HG03159 (cell line): Measurements from ENCODE around the gene CXCR1.
"Not testable (repeated sequence)": the region's sequence is repeated elsewhere in the genome, so short reads cannot be mapped to it uniquely, and the experiment has no call there.

ENCODE experiments used
- ATAC-seq: cut with Tn5 transposase; IDR thresholded peaks from one replicate; pipeline ENCODE4 v1.9.1; 2021; ENCODE audit warnings: mild to moderate bottlenecking, moderate library complexity; ENCODE audit not compliant: unreplicated experiment

Gene CXCR1

DNA sequence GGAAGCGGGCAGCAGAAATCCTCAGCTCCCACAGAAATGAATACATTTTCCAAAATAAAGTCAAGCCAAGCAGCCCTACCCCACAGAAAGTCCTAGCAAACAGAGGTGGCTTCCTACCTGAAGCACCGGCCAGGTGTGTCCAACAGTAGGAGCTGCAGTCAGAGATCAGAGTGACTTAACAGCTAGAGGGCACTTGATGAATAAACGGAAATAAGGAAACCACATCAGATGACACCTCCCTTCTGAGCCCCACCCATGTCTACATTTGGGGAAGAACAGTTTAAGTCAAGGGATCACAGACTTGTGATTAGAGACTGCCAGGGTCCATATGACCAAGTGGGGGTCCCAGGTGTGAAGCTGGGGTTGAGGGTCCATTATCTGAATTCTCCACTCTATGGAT lies at the start of gene CXCR1:
CXCR1 (minus strand) TSS at position 172 of the 400 bp plus-strand sequence. CDS start 1,751 bp downstream, outside the sequence.
- ATAC-seq, result no peak

DNA sequence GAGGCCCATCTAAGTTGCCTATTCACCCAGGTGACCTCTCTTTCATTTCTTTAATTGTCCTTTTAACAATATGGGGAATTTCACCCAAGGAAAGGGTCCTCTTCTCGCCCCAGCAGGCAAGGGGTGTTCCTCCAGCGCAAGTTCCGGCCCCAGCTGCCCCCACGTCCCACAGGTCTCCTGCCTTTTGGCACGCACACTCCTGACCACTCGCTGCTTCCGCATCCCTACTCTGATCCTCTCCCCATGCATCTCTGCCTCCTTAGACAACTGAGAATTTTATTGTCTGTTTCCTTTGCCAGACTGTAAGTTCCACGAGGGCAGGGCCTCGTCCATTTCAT lies 49.5 kb upstream of the CXCR1 start:
- no peak for ATAC-seq

DNA sequence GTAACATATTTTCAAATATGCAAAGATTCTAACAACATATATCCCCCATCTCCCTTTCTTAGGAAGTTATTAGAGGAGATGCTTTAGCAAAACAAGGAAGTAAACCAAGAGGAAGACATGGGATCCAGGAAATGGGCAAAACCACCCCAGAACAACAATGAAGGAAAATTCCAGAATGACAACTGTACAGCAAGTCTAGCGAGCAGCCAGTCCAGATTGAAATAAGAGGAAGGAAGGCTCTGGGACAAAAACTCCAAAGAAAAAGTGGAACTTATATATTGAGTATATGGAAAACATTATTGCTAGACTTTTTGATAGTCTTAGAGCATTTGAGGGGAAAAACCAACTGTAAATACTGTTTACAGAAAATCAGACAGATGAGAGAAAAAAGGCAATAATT lies 47.4 kb upstream of the CXCR1 start:
- no peak for ATAC-seq

DNA sequence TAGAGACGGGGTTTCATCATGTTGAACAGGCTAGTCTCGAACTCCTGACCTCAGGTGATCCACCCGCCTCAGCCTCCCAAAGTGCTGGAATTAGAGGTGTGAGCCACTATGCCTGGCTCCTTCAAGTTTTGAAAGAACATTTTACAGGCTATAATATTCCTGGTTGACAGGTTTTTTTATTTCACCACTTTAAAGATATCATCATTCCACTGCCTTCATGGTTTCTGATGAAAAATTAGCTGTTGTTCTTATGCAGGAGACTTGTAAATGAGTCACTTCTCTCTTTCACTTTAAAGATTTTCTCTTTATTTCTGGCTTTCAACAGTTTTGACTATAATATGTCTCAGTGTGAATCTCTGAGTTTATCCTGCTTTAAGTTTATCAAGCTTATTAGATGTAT lies 42.3 kb upstream of the CXCR1 start:
- no peak for ATAC-seq

DNA sequence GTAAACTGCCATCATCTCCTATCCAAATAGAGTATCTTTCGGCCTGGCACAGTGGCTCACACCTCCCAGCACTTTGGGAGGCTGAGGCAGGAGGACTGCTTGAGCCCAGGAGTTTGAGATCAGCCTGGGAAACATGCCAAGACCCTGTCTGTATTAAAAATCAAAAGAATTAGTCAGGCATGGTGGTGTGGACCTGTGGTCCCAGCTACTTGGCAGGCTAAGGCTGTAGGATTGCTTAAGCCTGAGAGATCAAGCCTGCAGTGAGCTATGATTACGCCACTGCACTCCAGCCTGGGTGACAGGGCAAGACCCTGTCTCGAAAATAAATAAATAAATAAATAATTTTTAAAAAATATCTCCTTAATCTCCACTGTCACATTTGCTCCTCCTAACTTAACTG lies 35.5 kb upstream of the CXCR1 start:
- ATAC-seq, result no peak

DNA sequence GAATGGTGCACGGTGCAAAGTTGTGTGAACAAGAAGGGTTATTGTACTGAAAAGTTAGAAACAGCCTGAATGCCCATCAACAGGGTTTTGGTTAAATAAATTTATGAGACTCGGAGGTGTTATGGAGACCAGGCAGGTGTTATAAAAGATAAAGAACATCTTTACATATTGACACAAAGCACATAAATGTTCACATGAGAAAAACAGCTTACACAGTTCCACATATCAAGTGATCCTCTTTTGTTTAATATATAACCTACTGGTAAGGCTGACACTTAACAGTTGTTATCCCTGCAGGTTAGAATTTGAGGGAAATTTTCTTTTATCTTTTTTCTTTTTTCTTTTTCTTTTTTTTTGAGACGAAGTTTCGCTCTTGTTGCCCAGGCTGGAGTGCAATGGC lies 30.2 kb upstream of the CXCR1 start:
- ATAC-seq, result no peak

DNA sequence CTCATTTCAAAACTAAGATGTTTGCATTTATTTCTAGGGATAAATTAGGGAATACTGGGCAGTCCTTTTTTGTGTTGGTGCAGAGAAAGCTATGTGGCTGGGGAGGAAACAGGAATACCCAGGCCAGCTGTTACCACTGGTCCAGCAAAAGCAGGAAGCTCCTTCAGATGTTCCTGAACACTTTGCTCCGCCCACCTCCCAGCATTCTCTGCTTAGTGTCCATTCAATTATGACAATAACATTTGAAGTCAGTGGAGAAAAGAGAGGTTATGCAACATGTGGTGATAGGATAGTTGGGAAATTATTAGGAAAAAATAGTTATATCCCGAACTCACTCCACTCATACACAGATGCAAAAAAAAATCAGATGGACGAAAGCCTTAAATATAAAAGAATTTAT lies 28.1 kb upstream of the CXCR1 start:
- ATAC-seq, result no peak

DNA sequence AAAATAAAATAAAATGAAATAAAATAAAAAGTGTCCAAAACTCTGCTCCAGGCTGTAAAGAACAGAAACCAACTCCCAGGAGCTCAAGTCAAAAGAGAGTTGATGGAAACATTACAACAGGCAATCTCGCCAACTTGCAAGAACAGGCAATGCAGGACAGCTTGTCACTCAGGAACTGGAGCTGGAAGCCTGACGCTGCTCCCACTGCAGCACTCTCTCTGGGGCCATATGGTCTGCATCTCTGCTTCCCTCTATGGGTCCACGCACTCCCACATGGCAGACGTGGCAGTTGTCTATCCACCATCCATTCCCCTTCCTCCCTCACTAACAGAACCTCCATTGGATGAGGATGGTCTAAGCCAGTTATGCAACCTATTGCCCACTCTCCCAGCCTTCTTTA lies 26.9 kb upstream of the CXCR1 start:
- no peak for ATAC-seq

DNA sequence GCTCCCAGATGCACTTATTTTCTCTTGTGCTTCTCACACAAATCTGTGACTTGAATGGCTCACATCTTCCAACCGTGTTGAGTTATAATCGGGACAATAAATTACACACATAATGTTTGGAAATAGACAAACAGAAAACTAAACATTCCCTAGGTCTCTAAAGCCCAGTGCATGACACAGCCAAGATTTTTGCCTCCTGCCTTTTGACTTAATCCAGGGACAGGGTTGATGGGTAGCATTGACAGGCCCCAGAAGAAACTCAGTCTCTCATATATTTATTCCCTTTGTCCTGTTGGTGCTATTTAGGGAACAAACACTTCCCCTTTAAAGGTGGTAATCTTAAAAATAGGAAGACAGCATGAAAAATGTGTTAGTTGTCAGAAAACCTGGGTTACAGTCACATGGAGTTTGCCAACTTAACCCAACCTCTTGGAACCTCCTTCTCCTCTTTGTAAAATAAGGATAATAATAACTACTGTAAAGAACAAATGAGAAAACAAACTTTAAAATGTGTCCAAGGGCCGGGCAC lies 26.2 kb upstream of the CXCR1 start:
- no peak for ATAC-seq

DNA sequence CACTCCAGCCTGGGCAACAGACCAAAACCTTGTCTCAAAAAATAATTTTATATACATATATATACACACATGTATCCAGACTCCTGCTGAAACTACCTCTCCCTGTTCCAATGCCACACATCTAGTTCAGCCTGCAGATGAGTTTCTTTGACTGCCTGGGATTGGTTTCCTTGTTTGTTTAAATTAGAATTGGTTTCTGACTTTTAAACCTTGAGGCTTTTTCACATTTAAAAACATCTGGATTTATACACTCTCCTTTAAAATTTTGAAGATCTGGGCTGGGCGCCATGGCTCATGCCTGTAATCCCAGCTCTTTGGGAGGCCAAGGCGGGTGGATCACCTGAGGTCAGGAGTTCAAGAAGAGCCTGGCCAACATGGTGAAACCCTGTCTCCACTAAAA lies 21.8 kb upstream of the CXCR1 start:
- no peak for ATAC-seq

DNA sequence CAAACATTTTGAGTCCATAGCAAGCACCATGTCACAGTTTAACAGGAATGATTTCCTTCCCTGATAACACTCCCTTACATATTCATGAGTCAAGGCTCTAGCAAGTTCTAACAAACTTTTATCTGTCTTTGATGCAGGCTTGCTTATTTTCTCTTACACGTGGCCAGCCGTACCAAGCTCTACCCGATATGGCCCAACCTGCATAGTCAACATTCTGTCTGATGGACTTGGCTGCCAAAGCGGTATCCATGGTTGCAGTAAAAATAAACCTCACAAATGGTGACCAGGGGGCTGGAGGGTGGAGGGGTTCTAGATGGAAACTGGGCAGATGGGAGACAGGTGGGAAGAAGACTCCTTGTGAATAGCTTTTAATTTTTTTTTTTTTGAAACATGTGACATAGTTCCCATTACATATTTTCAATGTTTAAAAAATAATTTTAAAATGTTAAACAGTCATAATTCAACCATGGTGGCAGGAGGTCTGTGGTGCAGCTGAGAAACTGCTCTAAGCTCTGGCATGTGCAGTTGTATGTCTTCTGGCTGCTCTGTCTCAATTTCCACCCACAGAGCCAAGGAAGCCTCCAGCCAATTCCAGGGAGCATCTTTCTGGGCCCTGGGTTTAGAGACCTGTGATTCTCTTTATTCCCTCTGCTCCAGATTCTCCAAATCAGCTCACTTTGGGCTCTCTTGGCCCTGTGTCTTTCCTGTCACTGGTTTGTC lies 20.7 kb upstream of the CXCR1 start:
- ATAC-seq, result no peak

DNA sequence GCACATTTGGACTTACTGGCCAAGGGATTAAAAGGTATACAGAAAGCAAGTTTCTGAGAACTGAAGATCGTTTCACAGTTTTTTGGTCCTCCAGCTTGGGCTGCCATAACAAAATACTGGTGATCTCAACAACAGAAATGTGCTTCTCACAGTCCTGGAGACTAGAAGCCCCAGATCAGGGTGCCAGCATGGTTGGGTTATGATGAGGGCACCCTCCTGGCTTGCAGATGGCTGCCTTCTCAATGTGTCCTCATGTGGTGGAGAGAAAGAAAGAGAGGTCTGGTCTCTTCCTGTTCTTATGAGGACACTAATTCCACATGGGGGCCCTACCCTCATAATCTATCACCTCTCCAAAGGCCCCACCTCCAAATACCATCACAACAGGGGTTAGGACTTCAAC lies 20.1 kb upstream of the CXCR1 start:
- ATAC-seq, result no peak

DNA sequence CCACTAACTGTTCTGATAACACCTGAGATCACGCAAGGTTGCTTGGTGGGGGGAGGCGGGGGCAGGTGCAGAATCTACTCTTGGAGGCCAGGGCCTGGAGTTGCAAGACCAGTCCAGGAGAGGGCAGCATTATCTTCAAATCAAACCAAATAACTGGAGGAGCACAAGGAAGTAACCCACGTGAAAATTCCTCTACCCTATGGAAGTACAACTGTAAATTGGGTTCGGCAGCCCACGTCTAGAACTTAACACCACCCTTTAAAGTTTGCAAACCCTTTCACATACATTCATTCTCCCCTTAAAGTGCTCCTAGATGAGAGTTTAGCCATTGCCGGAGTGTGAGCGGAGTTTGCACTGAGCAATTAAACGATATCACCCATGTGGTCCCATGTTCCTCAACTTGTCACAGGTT lies 19.6 kb upstream of the CXCR1 start:
- ATAC-seq, result no peak

DNA sequence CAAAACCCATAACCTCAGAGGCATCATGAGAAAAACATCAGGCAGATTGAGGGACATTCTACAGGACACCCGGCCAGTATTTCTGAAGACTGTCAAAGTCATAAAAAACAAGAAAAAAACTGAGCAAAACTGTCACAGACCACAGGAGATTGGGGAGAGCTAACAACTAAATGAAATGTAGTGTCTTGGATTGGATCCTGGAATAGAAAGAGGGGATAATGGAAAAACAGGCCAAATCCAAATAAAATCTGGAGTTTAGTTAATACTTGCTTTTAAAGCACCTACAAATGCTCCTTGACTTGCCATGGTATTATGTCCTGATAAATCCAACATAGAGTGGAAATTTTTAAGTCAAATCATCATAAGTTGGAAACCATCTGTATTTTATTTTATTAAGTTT lies 17.6 kb upstream of the CXCR1 start:
- ATAC-seq, result no peak

DNA sequence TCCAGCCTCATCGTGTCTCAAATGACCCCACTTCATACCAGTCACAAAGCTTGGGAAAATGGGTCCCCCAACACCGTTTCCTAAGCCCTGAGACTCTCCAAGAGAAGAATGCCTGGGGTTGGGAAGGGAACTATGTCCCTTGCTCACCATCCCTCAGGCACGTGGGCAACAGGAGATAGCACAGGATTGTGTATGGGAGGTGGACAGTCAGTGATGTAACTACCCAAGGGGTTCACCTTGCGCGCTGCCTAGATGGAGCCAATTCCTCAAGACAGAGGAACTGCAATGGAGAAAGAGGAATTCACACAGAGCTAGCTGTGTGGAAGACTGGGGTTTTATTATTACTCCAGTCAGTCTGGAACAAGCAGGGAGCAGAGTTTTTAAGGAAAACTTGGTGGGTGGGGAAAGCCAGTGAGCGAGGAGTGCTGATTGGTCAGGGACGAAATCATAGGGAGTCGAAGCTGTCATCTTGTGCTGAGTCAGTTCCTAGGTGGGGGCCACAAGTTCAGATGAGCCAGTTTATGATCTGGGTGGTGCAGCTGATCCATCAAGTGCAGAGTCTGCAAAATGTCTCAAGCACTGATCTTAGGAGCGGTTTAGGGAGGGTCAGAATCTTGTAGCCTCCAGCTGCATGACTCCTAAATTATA lies 13.8 kb upstream of the CXCR1 start:
- no peak for ATAC-seq

DNA sequence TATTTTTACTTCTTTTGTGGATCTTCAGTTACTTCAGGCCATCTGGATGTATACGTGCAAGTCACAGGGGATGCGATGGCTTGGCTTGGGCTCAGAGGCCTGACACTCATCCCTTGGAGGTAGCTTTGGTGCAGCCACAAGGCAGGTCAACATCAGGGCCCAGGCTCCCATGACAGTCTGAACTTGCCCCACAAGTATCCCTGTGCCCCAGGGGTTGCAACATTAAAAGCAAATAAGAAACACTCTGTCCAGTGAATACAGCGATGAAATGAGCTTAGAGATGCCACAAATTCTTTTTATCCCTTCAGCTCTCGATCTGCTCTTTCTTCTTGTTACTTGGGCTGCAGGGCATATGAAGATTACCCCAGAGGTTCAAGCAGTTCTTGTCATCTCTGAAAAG lies 13.0 kb upstream of the CXCR1 start:
- ATAC-seq, result no peak

DNA sequence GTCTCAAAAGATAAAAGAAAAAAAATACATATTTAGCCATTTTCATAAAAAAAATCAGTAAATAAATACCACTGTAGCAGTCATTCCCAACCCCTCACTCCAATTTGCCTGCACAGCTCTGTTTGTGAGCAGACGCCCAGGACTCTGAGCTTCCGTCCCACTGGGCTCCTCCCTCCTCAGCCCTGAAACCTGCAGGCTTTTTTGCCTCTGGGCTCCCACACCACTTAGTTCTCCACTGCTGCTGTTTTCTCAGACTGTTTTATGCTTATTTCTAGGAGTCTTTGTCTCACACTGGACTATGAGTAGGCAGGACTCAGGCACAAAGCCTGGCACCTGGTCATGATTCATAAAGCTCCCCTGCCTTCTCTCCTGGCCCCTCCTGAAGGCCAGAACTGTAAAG lies 6.1 kb upstream of the CXCR1 start:
- ATAC-seq, result no peak

DNA sequence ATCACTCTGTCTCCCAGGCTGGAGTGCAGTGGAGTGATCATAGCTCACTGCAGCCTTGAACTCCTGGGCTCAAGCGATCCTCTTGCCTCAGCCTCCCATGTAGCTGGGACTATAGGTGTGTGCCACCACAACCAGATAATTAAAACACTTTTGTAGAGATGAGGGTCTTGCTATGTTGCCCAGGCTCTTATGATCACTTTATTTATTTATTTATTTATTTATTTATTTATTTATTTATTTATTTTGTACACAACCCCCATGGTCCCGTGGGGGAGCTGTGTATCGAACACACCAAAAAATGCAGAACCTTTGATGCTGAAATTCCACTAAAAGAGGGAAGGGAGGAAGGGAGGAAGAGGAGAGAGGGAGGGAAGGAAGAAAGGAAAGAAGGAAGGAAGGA lies 5.0 kb upstream of the CXCR1 start:
- ATAC-seq, result not testable (repeated sequence)

DNA sequence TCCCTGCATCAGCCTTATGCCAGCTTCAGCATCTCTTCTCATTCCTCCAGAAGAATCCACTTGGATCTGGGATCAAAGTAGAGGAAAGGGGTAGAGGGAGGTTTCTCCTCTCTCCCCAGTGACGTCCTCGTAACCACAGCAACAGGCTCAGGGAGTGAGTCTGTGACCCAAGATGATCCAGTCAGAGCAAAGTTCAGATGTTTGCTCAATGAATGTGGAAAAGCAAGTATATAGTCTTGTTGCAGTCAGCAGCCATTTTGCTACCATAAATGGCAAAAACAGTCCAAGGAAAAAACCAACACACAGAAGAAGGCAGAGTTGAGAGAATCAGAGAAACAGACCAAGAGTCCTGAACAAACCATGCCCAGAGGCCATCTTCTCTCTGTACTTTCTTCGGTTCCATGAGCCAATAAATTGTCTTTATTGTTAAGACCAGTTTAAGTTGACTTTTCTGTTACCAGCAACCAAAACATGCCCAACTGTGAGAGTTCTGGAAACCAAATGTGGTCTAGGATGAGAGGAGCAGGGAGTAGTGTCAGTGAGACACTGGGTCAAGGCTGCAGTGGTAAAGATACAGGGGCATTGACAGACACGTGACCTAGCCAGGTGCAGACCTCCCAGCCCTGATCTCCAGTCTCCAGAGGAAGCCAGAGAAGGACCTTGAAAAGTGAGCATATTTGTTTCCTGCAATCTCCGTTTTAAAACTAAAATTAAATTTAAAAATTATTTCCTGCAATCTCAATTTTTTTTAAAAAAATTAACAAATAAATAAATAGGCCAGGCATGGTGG lies 3.2 kb upstream of the CXCR1 start:
- ATAC-seq, result no peak

DNA sequence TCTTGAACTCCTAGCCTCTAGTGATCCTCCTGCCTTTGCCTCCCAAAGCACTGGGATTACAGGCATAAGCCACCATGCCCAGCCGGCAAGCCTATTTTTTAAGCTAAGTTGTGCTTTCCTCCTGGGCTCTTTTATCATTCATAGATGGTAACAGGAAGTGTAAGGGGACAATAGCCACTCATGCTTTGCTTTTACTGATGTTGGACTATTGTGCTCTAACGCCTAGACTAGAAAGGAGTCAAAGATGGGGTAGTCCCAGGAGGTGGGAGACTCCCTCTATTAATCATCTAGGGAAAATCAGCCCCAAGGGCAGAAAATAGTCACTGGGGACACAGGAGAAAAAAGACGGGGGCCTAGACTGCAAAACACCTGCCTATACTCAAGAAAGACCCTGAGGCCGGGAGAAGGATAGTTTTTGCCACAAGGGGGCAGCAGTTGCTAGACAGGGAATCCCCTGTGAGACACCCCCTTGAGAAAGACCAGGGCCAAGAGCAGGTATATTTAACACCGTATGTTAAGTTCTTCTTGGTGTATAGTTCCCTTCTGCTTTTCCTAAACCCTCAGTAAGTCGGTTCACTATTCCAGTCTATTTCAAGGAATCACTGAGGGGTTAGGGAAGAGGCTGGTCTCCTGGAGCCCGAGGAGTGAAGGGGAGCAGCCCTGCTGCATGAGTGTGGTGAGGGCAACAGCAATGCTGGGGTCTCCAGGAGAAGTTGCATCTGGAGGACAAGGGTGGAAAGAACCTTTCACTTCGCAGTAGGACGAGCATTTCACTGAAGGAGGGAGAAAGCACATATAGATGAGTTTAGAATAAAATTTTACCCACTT lies 2.1 kb upstream of the CXCR1 start:
- peak; percentile 62 for ATAC-seq

DNA sequence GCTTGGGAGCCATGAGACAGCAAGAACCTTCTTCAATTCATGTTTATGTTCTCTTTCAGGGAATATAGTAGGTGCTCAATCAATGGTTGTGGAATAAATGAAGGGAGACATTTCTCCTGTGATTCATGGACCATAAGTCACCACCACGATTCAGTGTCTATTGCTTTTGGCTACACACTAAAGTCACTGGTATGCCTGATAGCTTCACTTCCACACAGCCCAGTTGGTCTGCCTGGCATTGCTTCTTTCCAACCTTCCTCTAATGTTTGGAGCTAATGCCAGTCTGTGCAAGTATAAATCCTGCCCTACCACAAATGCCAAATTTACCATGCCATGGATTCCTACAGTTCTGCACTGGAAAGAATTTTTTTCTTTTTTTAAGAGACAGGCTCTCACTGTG lies 1.3 kb upstream of the CXCR1 start:
- ATAC-seq, result no peak
